ENCODE data around the gene ELL.

GRCh38 chr19:18401580-18402112 lies 120.2 kb downstream of the ELL start:
- TF ChIP-seq POLR2AphosphoS5 (IDR thresholded peaks at IDR 0.05; ENCODE audit: borderline replicate concordance, low read depth, low read length) (no peak), EZH2 (IDR thresholded peaks at IDR 0.05) (no peak), FOXP2 (optimal IDR thresholded peaks at IDR 0.05; ENCODE audit: control extremely low read depth, extremely low read length, insufficient read depth) (no peak)

All from SK-N-MC (cell line).